Hematopoietic multipotent progenitor cell treated with erythropoietin and hydrocortisone succinate and interleukin-3 and kit ligand, for 6 days (in vitro differentiated cells): Measurements from ENCODE around the gene CTBP2.
A peak's percentile ranks its signal among the peaks of the same experiment; 100 is the strongest.
"Not testable (repeated sequence)": the region's sequence is repeated elsewhere in the genome, so short reads cannot be mapped to it uniquely, and the experiment has no call there.

Experiments used
- DNase-seq: peaks from one replicate; pipeline ENCODE4 v3.0.0-alpha.2; 2015

Gene CTBP2

GRCh38 chr10:125082881-125083575, 77.3 kb downstream of the CTBP2 start:
- DNase-seq: no peak

- not testable (repeated sequence) for DNase-seq
These were observed 77.9 kb downstream of the CTBP2 start for GRCh38 chr10:125082471-125082870.

- no peak for DNase-seq
These were observed 78.4 kb downstream of the CTBP2 start for GRCh38 chr10:125081931-125082330.

GRCh38 chr10:125080984-125081383, 79.4 kb downstream of the CTBP2 start:
- no peak for DNase-seq

GRCh38 chr10:125080296-125080695, 80.1 kb downstream of the CTBP2 start:
- DNase-seq: no peak

GRCh38 chr10:125079091-125079600, 81.2 kb downstream of the CTBP2 start:
- no peak for DNase-seq

- DNase-seq: no peak
These were observed 83.3 kb downstream of the CTBP2 start for GRCh38 chr10:125076891-125077541.

- no peak for DNase-seq
These were observed 84.1 kb downstream of the CTBP2 start for GRCh38 chr10:125076121-125076825.

- no peak for DNase-seq
These were observed 86.4 kb downstream of the CTBP2 start for GRCh38 chr10:125073996-125074395.

GRCh38 chr10:125072794-125073193, 87.6 kb downstream of the CTBP2 start:
- no peak for DNase-seq

- no peak for DNase-seq
These were observed 89.4 kb downstream of the CTBP2 start for GRCh38 chr10:125071008-125071407.

- DNase-seq: no peak
These were observed 92.0 kb downstream of the CTBP2 start for GRCh38 chr10:125068406-125068805.

GRCh38 chr10:125067764-125068163, 92.6 kb downstream of the CTBP2 start:
- DNase-seq: no peak

GRCh38 chr10:125066764-125067450, 93.5 kb downstream of the CTBP2 start:
- no peak for DNase-seq

- DNase-seq: peak; percentile 68
These were observed 95.5 kb downstream of the CTBP2 start for GRCh38 chr10:125064681-125065492.

GRCh38 chr10:125063256-125063925, 97.0 kb downstream of the CTBP2 start:
- DNase-seq: no peak

- DNase-seq: no peak
These were observed 97.5 kb downstream of the CTBP2 start for GRCh38 chr10:125062914-125063230.

- DNase-seq: no peak
These were observed 98.0 kb downstream of the CTBP2 start for GRCh38 chr10:125062227-125062913.

GRCh38 chr10:125061557-125062226, 98.7 kb downstream of the CTBP2 start:
- DNase-seq: no peak

- DNase-seq: peak; percentile 89
These were observed 99.4 kb downstream of the CTBP2 start for GRCh38 chr10:125060826-125061556.
